ENCODE data around the gene NT5DC1. TPM values are rescaled to one million over a fixed set of nuclear protein-coding genes. Genes with fewer than 3 reads are reported as not detected.

NT5DC1 gene
- total and polyA plus RNA-seq, 2 experiments from 2014 or later, result 27.0 to 29.8 TPM

GRCh38 chr6:116166369-116166768 lies 65.7 kb downstream of the NT5DC1 start (continued):
- TF ChIP-seq ZNF462 (CRISPR knock-in tag; IDR thresholded peaks at IDR 0.05), result no peak

GRCh38 chr6:116168148-116168547 lies 67.5 kb downstream of the NT5DC1 start:
- ATAC-seq (no peak), DNase-seq (ENCODE audit: low spot score) (no peak)
- Histone ChIP-seq H3F3A (replicated peaks; ENCODE audit: low read depth) (no peaks in the 10 kb centered on the region), H3K27me3 (ENCODE audit: insufficient read depth) (no peaks in the 10 kb centered on the region), H2AFZ (no peak overlapping the region), H3K9me2 (ENCODE audit: insufficient read depth) (no peaks in the 10 kb centered on the region; the same call in 1 of the 2 replicates), H3K4me2 (no peak overlapping the region), H4K20me1 (replicated peaks; ENCODE audit: insufficient read depth) (no peaks in the 10 kb centered on the region), H3K4me1 (ENCODE audit: insufficient read depth) (no peaks in the 10 kb centered on the region), H3K27ac (ENCODE audit: low read depth) (no peak overlapping the region), H3K4me3 (no peak overlapping the region), H3K36me3 (ENCODE audit: insufficient read depth) (no peaks in the 10 kb centered on the region), H3K79me2 (replicated peaks; ENCODE audit: insufficient read depth) (peaks cover 20% of the 10 kb centered on the region)
- peaks cover 2% of the 10 kb centered on the region for H3K27me3 Mint-ChIP-seq (ENCODE audit: insufficient read depth, low read depth, poor library complexity)
- 0 out of 3 replicates have a peak, but pooled peaks cover 3% of the 10 kb centered on the region for H3K9me3 Mint-ChIP-seq
- H3K4me3 Mint-ChIP-seq, result no peak overlapping the region
- TF ChIP-seq JUNB (IDR thresholded peaks at IDR 0.05; ENCODE audit: unreplicated experiment) (no peak), CTCF (conservative IDR thresholded peaks at IDR 0.05; ENCODE audit: low read depth in 2 of 2) (no peak), CREB1 (CRISPR knock-in tag; IDR thresholded peaks at IDR 0.05; ENCODE audit: low read depth) (no peak), ZNF462 (CRISPR knock-in tag; IDR thresholded peaks at IDR 0.05) (no peak)
- TF ChIP-seq, protein P1, sequence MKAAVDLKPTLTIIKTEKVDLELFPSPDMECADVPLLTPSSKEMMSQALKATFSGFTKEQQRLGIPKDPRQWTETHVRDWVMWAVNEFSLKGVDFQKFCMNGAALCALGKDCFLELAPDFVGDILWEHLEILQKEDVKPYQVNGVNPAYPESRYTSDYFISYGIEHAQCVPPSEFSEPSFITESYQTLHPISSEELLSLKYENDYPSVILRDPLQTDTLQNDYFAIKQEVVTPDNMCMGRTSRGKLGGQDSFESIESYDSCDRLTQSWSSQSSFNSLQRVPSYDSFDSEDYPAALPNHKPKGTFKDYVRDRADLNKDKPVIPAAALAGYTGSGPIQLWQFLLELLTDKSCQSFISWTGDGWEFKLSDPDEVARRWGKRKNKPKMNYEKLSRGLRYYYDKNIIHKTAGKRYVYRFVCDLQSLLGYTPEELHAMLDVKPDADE (IDR thresholded peaks at IDR 0.05), result no peak
- no peak overlapping the region for H3K27ac Mint-ChIP-seq
- no peaks in the 10 kb centered on the region for H3K4me1 Mint-ChIP-seq
- peaks cover 8% of the 10 kb centered on the region for H3K36me3 Mint-ChIP-seq (ENCODE audit: low read depth)

Data from GM23338 (cell line).